Ishikawa (cell line): Measurements from ENCODE around the gene TEAD1.
A peak's percentile ranks its signal among the peaks of the same experiment; 100 is the strongest.

Experiments
- CEBPB ChIP-seq: IDR thresholded peaks from 2 replicates; pipeline ENCODE4 v1.6.1; 2012
- EGR1 ChIP-seq: IDR thresholded peaks from 2 replicates; pipeline ENCODE4 v1.6.1; 2012
- EP300 ChIP-seq: IDR thresholded peaks from 2 replicates; pipeline ENCODE4 v1.6.1; 2012; ENCODE audit warnings: borderline replicate concordance
- MAX ChIP-seq: IDR thresholded peaks from 2 replicates; pipeline ENCODE4 v1.6.1; 2012
- RAD21 ChIP-seq: IDR thresholded peaks from 2 replicates; pipeline ENCODE4 v1.6.1; 2012; ENCODE audit warnings: low read depth
- TAF1 ChIP-seq: IDR thresholded peaks from 2 replicates; pipeline ENCODE4 v1.6.1; 2012; ENCODE audit warnings: low read depth, mild to moderate bottlenecking
- TF ChIP-seq, protein P1 (sequence below): IDR thresholded peaks from 2 replicates; pipeline ENCODE4 v1.6.1; 2012; ENCODE audit warnings: low read depth, mild to moderate bottlenecking

GRCh38 chr11:12680246-12680939, 6.2 kb downstream of the TEAD1 start:
- TF ChIP-seq MAX = peak; percentile 63
- TF ChIP-seq, protein P1, sequence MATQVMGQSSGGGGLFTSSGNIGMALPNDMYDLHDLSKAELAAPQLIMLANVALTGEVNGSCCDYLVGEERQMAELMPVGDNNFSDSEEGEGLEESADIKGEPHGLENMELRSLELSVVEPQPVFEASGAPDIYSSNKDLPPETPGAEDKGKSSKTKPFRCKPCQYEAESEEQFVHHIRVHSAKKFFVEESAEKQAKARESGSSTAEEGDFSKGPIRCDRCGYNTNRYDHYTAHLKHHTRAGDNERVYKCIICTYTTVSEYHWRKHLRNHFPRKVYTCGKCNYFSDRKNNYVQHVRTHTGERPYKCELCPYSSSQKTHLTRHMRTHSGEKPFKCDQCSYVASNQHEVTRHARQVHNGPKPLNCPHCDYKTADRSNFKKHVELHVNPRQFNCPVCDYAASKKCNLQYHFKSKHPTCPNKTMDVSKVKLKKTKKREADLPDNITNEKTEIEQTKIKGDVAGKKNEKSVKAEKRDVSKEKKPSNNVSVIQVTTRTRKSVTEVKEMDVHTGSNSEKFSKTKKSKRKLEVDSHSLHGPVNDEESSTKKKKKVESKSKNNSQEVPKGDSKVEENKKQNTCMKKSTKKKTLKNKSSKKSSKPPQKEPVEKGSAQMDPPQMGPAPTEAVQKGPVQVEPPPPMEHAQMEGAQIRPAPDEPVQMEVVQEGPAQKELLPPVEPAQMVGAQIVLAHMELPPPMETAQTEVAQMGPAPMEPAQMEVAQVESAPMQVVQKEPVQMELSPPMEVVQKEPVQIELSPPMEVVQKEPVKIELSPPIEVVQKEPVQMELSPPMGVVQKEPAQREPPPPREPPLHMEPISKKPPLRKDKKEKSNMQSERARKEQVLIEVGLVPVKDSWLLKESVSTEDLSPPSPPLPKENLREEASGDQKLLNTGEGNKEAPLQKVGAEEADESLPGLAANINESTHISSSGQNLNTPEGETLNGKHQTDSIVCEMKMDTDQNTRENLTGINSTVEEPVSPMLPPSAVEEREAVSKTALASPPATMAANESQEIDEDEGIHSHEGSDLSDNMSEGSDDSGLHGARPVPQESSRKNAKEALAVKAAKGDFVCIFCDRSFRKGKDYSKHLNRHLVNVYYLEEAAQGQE = no peak
- TF ChIP-seq EP300 = no peak
- TF ChIP-seq TAF1 = no peak
- no peak for TF ChIP-seq EGR1
- TF ChIP-seq RAD21 = no peak
- TF ChIP-seq CEBPB = no peak
